ENCODE data around the gene CMTM4.
"Not testable (repeated sequence)": the region's sequence is repeated elsewhere in the genome, so short reads cannot be mapped to it uniquely, and the experiment has no call there.

The CMTM4 gene

DNA sequence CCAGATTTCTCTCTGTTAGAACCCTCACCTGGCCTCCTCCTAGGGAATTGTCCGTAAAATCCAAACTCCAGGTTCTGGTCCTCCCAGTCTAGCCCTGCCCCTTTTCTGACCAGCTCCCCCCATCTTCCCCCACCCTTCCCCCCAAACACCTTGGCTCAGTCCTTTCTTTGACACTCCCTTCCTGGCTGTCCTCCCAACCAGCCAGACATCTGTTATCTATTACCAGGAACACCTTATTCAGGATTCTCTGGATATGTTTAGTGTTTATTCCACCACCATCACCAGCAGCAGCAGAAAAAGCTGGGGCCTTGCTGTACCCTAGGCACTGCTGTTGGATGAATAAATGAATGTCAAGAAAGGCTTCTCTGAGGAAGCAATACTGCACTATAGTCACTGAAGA is 96.1 kb downstream of the CMTM4 start:
- H3K36me3 ChIP-seq (ENCODE audit: control insufficient read depth, insufficient read depth, low read length) = no peaks in the 10 kb centered on the region
- H3K27ac ChIP-seq (ENCODE audit: low read depth, low read length) = no peak overlapping the region
- peaks cover 4% of the 10 kb centered on the region for H3K27me3 ChIP-seq (ENCODE audit: control insufficient read depth, insufficient read depth, low read length)
- peaks cover 2% of the 10 kb centered on the region for H3K4me1 ChIP-seq (ENCODE audit: control insufficient read depth, insufficient read depth, low read length)
- H3K9ac ChIP-seq (ENCODE audit: low read length) = no peak overlapping the region
- no peak overlapping the region for H3K4me3 ChIP-seq (ENCODE audit: low read length)

GRCh38 chr16:66599726-66600125 is 96.8 kb downstream of the CMTM4 start:
- Histone ChIP-seq H3K27me3 (ENCODE audit: control insufficient read depth, insufficient read depth, low read length) (peaks cover 4% of the 10 kb centered on the region), H3K36me3 (ENCODE audit: control insufficient read depth, insufficient read depth, low read length) (no peaks in the 10 kb centered on the region), H3K4me3 (ENCODE audit: low read length) (no peak overlapping the region), H3K27ac (ENCODE audit: low read depth, low read length) (no peak overlapping the region), H3K9ac (ENCODE audit: low read length) (no peak overlapping the region), H3K4me1 (ENCODE audit: control insufficient read depth, insufficient read depth, low read length) (peaks cover 2% of the 10 kb centered on the region)

DNA sequence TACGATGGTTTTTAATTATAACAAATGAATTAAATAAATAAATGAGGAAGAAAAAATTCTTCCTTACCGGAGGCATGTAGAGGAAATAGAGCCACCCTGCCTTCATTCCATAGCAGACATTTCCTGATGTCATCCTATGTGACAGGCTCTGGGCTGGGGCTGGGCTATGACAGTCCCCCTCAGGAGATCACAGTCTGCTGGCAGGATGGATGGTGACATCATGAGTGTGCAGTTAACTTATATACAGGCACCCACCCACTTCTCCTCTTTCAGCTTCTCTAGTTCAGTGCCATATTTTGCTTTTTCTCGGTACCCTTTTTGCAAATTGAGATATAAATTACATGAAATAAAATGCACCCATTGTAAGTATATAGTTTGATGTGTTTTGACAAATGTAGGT is 98.4 kb downstream of the CMTM4 start:
- Histone ChIP-seq H3K27ac (ENCODE audit: low read depth, low read length) (no peak overlapping the region), H3K4me3 (ENCODE audit: low read length) (no peak overlapping the region), H3K9ac (ENCODE audit: low read length) (no peak overlapping the region), H3K4me1 (ENCODE audit: control insufficient read depth, insufficient read depth, low read length) (no peaks in the 10 kb centered on the region), H3K27me3 (ENCODE audit: control insufficient read depth, insufficient read depth, low read length) (no peaks in the 10 kb centered on the region), H3K36me3 (ENCODE audit: control insufficient read depth, insufficient read depth, low read length) (no peaks in the 10 kb centered on the region)

DNA sequence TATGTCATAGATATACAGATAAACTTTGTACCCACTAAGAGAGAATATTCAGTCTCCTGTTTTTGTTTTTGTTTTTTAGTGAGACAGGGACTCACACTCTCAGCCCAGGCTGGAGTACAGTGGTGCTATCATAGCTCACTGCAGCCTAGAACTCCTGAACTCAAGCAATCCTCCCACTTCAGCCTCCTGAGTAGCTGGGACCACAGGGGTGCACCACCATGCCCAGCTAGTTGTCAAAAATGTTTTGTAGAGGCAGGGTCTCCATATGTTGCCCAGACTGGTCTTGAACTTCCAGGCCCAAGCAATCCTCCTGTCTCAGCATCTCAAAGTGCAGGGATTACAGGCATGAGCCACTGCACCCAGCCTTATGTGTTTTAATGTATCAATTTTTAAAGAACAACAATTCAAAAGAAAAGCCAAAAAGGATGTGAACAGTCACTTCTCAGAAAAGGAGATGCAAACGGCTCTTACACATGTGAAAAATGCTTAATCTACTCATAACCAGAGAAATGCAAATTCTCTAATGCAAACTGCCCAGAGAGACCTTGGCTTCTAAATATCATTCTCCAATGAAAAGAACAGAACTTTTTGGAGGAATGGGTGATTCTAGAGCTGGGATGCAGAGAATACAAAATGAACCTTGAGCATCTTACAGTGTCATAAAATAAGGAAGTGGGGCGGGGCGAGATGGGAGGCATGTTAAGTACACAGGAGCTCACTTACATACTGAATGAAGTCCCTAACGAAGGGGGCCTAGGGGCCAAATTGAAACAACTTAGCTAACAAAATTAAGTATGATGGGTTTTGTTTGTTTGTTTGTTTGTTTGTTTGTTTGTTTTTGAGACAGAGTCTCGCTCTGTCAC is 99.3 kb downstream of the CMTM4 start:
- no peaks in the 10 kb centered on the region for H3K27me3 ChIP-seq (ENCODE audit: control insufficient read depth, insufficient read depth, low read length)
- H3K9ac ChIP-seq (ENCODE audit: low read length) = no peak overlapping the region
- H3K27ac ChIP-seq (ENCODE audit: low read depth, low read length) = no peak overlapping the region
- H3K36me3 ChIP-seq (ENCODE audit: control insufficient read depth, insufficient read depth, low read length) = no peaks in the 10 kb centered on the region
- H3K4me1 ChIP-seq (ENCODE audit: control insufficient read depth, insufficient read depth, low read length) = no peaks in the 10 kb centered on the region
- no peak overlapping the region for H3K4me3 ChIP-seq (ENCODE audit: low read length)

DNA sequence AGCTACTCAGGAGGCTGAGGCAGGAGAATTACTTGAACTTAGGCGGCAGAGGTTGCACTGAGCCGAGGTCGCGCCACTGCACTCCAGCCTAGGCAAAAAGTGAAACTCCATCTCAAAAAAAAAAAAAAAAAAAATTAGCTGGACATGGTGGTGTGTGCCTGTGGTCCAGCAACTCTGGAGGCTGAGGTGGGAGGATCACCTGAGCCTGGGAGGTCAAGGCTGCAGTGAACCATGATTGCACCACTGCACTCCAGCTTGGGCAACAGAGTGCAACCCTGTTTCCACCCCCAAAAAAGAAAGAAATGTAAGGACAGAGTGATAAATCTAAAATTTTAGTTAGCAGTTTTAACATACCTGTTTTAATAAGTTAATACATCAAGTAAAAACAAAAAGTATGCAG is 100.0 kb downstream of the CMTM4 start:
- not testable (repeated sequence) for H3K4me3 ChIP-seq (ENCODE audit: low read length); H3K27ac ChIP-seq (ENCODE audit: low read depth, low read length); H3K27me3 ChIP-seq (ENCODE audit: control insufficient read depth, insufficient read depth, low read length); H3K36me3 ChIP-seq (ENCODE audit: control insufficient read depth, insufficient read depth, low read length); H3K9ac ChIP-seq (ENCODE audit: low read length); H3K4me1 ChIP-seq (ENCODE audit: control insufficient read depth, insufficient read depth, low read length)

DNA sequence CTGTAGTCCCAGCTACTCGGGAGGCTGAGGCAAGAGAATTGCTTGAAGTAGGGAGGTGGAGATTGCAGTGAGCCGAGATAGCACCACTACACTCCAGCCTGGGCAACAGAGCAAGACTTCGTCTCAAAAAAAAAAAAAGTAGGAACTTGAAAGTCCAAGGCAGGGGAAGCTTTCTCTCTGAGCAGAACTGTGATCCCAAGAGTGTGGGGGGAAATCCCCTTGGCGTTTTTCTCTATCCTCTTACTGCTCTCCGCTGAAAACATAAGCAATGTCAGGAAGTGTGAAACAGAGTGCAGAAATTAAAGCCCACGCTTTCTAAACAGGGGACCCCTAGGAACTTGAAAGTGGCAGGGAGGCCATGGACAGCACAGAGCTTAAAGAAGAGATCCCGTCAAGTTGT is 101.8 kb downstream of the CMTM4 start:
- no peaks in the 10 kb centered on the region for H3K36me3 ChIP-seq (ENCODE audit: control insufficient read depth, insufficient read depth, low read length)
- no peaks in the 10 kb centered on the region for H3K27me3 ChIP-seq (ENCODE audit: control insufficient read depth, insufficient read depth, low read length)
- no peaks in the 10 kb centered on the region for H3K4me1 ChIP-seq (ENCODE audit: control insufficient read depth, insufficient read depth, low read length)

GRCh38 chr16:66592814-66593213 is 103.7 kb downstream of the CMTM4 start:
- no peaks in the 10 kb centered on the region for H3K27me3 ChIP-seq (ENCODE audit: control insufficient read depth, insufficient read depth, low read length)

More for the DNA sequence above, 101.8 kb downstream of the CMTM4 start:
- no peak overlapping the region for H3K27ac ChIP-seq (ENCODE audit: low read depth, low read length)
- no peak overlapping the region for H3K4me3 ChIP-seq (ENCODE audit: low read length)
- no peak overlapping the region for H3K9ac ChIP-seq (ENCODE audit: low read length)

GRCh38 chr16:66592241-66592640 is 104.3 kb downstream of the CMTM4 start:
- H3K27ac ChIP-seq (ENCODE audit: low read depth, low read length) = no peak overlapping the region
- no peaks in the 10 kb centered on the region for H3K36me3 ChIP-seq (ENCODE audit: control insufficient read depth, insufficient read depth, low read length)
- no peak overlapping the region for H3K9ac ChIP-seq (ENCODE audit: low read length)
- no peaks in the 10 kb centered on the region for H3K27me3 ChIP-seq (ENCODE audit: control insufficient read depth, insufficient read depth, low read length)
- H3K4me3 ChIP-seq (ENCODE audit: low read length) = no peak overlapping the region
- H3K4me1 ChIP-seq (ENCODE audit: control insufficient read depth, insufficient read depth, low read length) = no peaks in the 10 kb centered on the region

More at GRCh38 chr16:66592814-66593213, 103.7 kb downstream of the CMTM4 start:
- no peak overlapping the region for H3K4me3 ChIP-seq (ENCODE audit: low read length)
- H3K9ac ChIP-seq (ENCODE audit: low read length) = no peak overlapping the region
- H3K27ac ChIP-seq (ENCODE audit: low read depth, low read length) = no peak overlapping the region
- H3K4me1 ChIP-seq (ENCODE audit: control insufficient read depth, insufficient read depth, low read length) = no peaks in the 10 kb centered on the region
- H3K36me3 ChIP-seq (ENCODE audit: control insufficient read depth, insufficient read depth, low read length) = no peaks in the 10 kb centered on the region

DNA sequence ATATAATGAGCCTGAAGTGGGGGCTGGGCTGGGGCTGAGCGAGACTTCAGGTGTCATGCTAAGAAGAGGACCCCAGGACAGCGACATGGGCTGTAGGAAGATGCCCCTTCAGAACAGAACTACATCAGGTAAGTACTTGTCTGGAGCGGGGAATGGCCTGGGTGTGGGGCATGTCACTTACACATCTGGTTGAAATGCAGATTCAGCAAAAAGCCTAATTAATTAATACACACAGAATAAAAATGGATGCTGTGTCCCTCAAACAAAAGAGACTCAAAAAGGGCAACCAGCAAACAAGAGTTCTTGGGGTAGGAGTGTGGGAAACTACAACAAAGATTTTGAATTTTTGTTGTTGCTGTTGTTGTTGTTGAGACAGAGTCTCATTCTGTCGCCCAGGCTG is 105.5 kb downstream of the CMTM4 start:
- H3K27ac ChIP-seq (ENCODE audit: low read depth, low read length) = no peak overlapping the region
- no peaks in the 10 kb centered on the region for H3K36me3 ChIP-seq (ENCODE audit: control insufficient read depth, insufficient read depth, low read length)
- H3K4me1 ChIP-seq (ENCODE audit: control insufficient read depth, insufficient read depth, low read length) = no peaks in the 10 kb centered on the region
- no peaks in the 10 kb centered on the region for H3K27me3 ChIP-seq (ENCODE audit: control insufficient read depth, insufficient read depth, low read length)
- H3K9ac ChIP-seq (ENCODE audit: low read length) = no peak overlapping the region
- H3K4me3 ChIP-seq (ENCODE audit: low read length) = no peak overlapping the region

DNA sequence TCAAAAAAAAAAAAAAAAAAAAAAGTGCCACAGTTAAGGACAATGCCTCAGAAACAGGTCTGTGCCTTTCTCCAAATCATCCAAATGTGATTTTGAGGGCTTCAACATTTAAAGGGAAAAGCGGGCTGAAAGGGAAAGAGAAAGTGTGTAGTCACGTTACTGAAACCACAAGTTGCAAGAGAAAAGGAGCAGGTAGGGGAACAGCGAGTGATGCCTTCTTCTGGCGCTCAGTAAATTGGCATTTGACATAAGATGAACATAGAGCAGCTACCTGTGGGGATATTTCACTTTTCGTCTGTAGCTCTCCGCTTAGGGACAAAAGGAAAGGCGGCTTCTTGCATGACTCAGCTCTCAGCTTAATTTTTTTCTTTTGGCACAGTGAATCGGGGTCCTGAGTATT is 106.2 kb downstream of the CMTM4 start:
- Histone ChIP-seq H3K4me1 (ENCODE audit: control insufficient read depth, insufficient read depth, low read length) (no peaks in the 10 kb centered on the region), H3K27ac (ENCODE audit: low read depth, low read length) (no peak overlapping the region), H3K27me3 (ENCODE audit: control insufficient read depth, insufficient read depth, low read length) (no peaks in the 10 kb centered on the region), H3K4me3 (ENCODE audit: low read length) (no peak overlapping the region), H3K36me3 (ENCODE audit: control insufficient read depth, insufficient read depth, low read length) (no peaks in the 10 kb centered on the region), H3K9ac (ENCODE audit: low read length) (no peak overlapping the region)

DNA sequence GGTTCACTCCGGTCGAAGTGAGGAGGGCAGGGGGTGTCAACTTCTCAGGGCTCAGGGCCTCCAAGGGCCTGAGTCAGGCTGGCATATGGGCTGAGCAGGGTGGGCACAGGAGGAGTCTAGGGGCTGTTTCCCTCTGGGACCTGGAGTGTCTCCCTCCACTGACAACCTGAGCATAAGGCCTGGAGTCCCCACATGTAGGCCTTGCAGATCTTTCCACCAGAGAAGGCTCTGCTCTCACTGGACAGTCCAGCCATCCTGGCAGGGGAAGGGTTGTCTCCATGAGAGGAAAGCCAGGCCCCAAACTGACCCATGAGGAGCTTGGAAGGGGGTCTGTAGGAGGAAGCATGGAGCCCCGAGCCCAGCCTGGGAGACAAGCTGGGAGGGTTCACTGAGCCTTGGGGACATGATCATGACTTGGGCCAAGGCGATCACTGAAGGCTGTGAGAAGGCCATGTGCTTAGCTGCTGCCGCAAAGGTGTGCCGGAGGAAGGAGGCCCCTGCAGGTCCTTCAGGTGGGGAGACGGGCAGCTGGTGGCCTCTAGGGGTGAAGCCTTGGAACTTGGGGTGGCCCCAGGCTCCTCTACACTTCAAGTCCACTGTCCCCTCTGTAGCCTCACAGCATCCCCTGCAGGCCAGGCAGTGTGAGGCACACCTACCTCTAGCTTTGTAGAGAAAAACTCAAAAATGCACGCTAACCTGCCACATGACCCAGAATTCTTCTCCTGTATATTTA is 107.4 kb downstream of the CMTM4 start:
- H3K4me3 ChIP-seq (ENCODE audit: low read length) = no peak overlapping the region
- H3K36me3 ChIP-seq (ENCODE audit: control insufficient read depth, insufficient read depth, low read length) = no peaks in the 10 kb centered on the region
- H3K4me1 ChIP-seq (ENCODE audit: control insufficient read depth, insufficient read depth, low read length) = no peaks in the 10 kb centered on the region
- no peaks in the 10 kb centered on the region for H3K27me3 ChIP-seq (ENCODE audit: control insufficient read depth, insufficient read depth, low read length)
- no peak overlapping the region for H3K27ac ChIP-seq (ENCODE audit: low read depth, low read length)
- no peak overlapping the region for H3K9ac ChIP-seq (ENCODE audit: low read length)

DNA sequence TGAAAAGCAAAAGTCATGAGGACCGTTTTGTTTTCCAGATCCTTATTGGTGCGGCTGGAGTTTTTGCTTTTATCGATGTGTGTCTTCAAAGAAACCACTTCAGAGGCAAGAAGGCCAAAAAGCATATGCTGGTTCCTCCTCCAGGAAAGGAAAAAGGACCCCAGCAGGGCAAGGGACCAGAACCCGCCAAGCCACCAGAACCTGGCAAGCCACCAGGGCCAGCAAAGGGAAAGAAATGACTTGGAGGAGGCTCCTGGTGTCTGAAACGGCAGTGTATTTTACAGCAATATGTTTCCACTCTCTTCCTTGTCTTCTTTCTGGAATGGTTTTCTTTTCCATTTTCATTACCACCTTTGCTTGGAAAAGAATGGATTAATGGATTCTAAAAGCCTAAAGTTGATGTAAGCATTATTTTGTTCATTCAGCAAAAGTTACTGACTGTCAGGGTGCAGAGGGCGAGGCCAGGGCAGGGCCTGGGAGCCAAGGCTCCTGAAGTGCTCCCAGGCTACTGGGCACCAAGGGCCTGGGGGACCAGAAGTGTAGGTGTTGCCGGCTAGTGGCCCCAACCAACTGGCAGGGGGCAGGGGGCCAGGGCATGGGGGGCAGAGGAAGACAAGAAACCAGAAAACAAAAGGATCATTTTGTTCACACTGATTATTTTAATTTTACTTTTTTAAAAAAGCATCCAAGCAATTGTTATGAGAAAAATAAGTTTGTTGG is 108.5 kb downstream of the CMTM4 start:
- Histone ChIP-seq H3K27ac (ENCODE audit: low read depth, low read length) (no peak overlapping the region), H3K9ac (ENCODE audit: low read length) (no peak overlapping the region), H3K27me3 (ENCODE audit: control insufficient read depth, insufficient read depth, low read length) (no peaks in the 10 kb centered on the region), H3K36me3 (ENCODE audit: control insufficient read depth, insufficient read depth, low read length) (no peaks in the 10 kb centered on the region), H3K4me1 (ENCODE audit: control insufficient read depth, insufficient read depth, low read length) (no peaks in the 10 kb centered on the region), H3K4me3 (ENCODE audit: low read length) (no peak overlapping the region)
